ENCODE results near the gene FAM47B. TPM values are rescaled to one million over a fixed set of nuclear protein-coding genes. Genes with fewer than 3 reads are reported as not detected.
A peak's percentile ranks its signal among the peaks of the same experiment; 100 is the strongest.

Gene FAM47B
- not detected for total RNA-seq
- long read RNA-seq, result 0 reads

- no peak for TF ChIP-seq CTCF (IDR thresholded peaks at IDR 0.05; ENCODE audit: borderline replicate concordance)
- Histone ChIP-seq H3K9me3 (replicated peaks) (no peaks in the 10 kb centered on the region), H3K4me3 (no peak within 1 kb of the TSS), H3K4me1 (no peaks in the 10 kb centered on the region), H3K36me3 (no peaks in the 10 kb centered on the region), H3K27ac (replicated peaks) (no peak within 1 kb of the TSS), H3K27me3 (ENCODE audit: low read depth) (no peaks in the 10 kb centered on the region)
- DNase-seq, result no peak
- intact Hi-C loops (cut with micrococcal nuclease), result no loop called here
Observed at GRCh38 chrX:34942496-34942895, at the start of gene FAM47B. Gene FAM47B (plus strand): TSS chrX:34942796. CDS start chrX:34942832, 36 bp downstream.

GRCh38 chrX:34893741-34894140, 48.9 kb upstream of the FAM47B start:
- intact Hi-C loops (cut with micrococcal nuclease), result no loop called here

GRCh38 chrX:34900691-34901090, 41.9 kb upstream of the FAM47B start:
- H3K27me3 ChIP-seq (ENCODE audit: low read depth), result no peaks in the 10 kb centered on the region
- DNase-seq, result no peak
- H3K36me3 ChIP-seq, result no peaks in the 10 kb centered on the region
- TF ChIP-seq CTCF (IDR thresholded peaks at IDR 0.05; ENCODE audit: borderline replicate concordance), result no peak
- no peaks in the 10 kb centered on the region for H3K9me3 ChIP-seq (replicated peaks)
- intact Hi-C loops (cut with micrococcal nuclease), result no loop called here
- H3K4me3 ChIP-seq, result no peak overlapping the region
- H3K4me1 ChIP-seq, result no peaks in the 10 kb centered on the region
- no peak overlapping the region for H3K27ac ChIP-seq (replicated peaks)

More at GRCh38 chrX:34893741-34894140, 48.9 kb upstream of the FAM47B start:
- Histone ChIP-seq H3K27ac (replicated peaks) (no peak overlapping the region), H3K4me3 (no peak overlapping the region), H3K4me1 (no peaks in the 10 kb centered on the region), H3K9me3 (replicated peaks) (no peaks in the 10 kb centered on the region), H3K36me3 (no peaks in the 10 kb centered on the region), H3K27me3 (ENCODE audit: low read depth) (no peaks in the 10 kb centered on the region)
- TF ChIP-seq CTCF (IDR thresholded peaks at IDR 0.05; ENCODE audit: borderline replicate concordance), result peak; percentile 43
- no peak for DNase-seq

- no peak overlapping the region for H3K27ac ChIP-seq (replicated peaks)
- intact Hi-C loops (cut with micrococcal nuclease), result no loop called here
- no peak for DNase-seq
- no peaks in the 10 kb centered on the region for H3K4me1 ChIP-seq
- H3K4me3 ChIP-seq, result no peak overlapping the region
- no peak for TF ChIP-seq CTCF (IDR thresholded peaks at IDR 0.05; ENCODE audit: borderline replicate concordance)
- H3K27me3 ChIP-seq (ENCODE audit: low read depth), result no peaks in the 10 kb centered on the region
- no peaks in the 10 kb centered on the region for H3K36me3 ChIP-seq
- no peaks in the 10 kb centered on the region for H3K9me3 ChIP-seq (replicated peaks)
Observed at GRCh38 chrX:34901761-34902160, 40.8 kb upstream of the FAM47B start.

GRCh38 chrX:34903316-34903715, 39.3 kb upstream of the FAM47B start:
- intact Hi-C loops (cut with micrococcal nuclease), result no loop called here
- Histone ChIP-seq H3K9me3 (replicated peaks) (no peaks in the 10 kb centered on the region), H3K27me3 (ENCODE audit: low read depth) (no peaks in the 10 kb centered on the region), H3K27ac (replicated peaks) (no peak overlapping the region), H3K4me3 (no peak overlapping the region), H3K36me3 (no peaks in the 10 kb centered on the region), H3K4me1 (no peaks in the 10 kb centered on the region)
- no peak for DNase-seq
- TF ChIP-seq CTCF (IDR thresholded peaks at IDR 0.05; ENCODE audit: borderline replicate concordance), result no peak

GRCh38 chrX:34909151-34909550, 33.4 kb upstream of the FAM47B start:
- no peaks in the 10 kb centered on the region for H3K9me3 ChIP-seq (replicated peaks)
- TF ChIP-seq CTCF (IDR thresholded peaks at IDR 0.05; ENCODE audit: borderline replicate concordance), result no peak
- intact Hi-C loops (cut with micrococcal nuclease), result no loop called here

More at GRCh38 chrX:34909151-34909550, 33.4 kb upstream of the FAM47B start:
- H3K27ac ChIP-seq (replicated peaks), result no peak overlapping the region
- no peaks in the 10 kb centered on the region for H3K27me3 ChIP-seq (ENCODE audit: low read depth)
- H3K4me1 ChIP-seq, result no peaks in the 10 kb centered on the region
- H3K4me3 ChIP-seq, result no peak overlapping the region
- DNase-seq, result no peak
- no peaks in the 10 kb centered on the region for H3K36me3 ChIP-seq
